ENCODE results near the gene RNF187. TPM values are rescaled to one million over a fixed set of nuclear protein-coding genes. Genes with fewer than 3 reads are reported as not detected.

RNF187 gene
- polyA plus RNA-seq, 1 donor (not counting 4 experiments of a cell fraction or from before 2014, with no cell fraction given), result 65.8 TPM

DNA sequence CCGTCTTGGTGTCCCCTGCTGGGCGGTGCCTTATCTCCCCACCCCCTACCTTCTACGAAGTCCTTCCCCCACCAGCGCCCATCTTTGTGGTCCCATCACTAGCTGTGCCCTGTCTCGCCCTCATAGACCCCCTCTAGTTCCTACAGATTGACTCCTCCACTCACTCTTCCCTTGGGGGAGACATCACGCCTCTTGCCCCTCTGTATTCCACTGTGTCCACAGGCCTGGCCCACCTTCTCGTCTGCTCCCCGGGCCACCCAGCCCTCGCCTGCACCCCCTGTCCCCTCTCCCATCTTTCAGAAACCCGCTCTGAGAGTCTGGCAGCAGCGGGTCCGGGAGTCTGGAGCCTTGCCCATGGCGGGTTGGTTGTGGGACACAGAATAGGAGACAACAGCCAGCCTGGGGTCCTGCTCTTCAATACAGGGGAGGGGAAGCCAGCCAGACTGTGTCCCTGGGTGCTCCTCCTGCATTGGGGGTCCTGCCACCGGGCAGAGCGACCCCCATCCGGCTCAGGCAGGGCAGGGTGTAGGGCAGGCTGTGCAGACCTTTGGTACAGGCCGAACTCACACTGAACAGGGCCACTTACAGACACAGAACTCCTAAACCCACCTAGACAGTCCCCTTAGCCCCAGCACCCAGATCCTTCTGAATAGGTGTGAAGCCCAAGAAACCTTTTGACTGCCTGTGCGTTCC, 1.1 kb downstream of the RNF187 start:
- peak overlapping the region; percentile 12 for H2AFZ ChIP-seq (ENCODE audit: control insufficient read depth, low read length)
- H3K36me3 ChIP-seq (ENCODE audit: control insufficient read depth in 2 of 2, extremely low read depth in 1 of 2, insufficient read depth in 2 of 2, low read length in 2 of 2), result peaks cover 15 to 28% of the 10 kb centered on the region in 2 experiments
- H3K4me1 ChIP-seq (ENCODE audit: control insufficient read depth, extremely low read depth, insufficient read depth, low read length), result peaks cover 13% of the 10 kb centered on the region
- FAIRE-seq, result no peak
- peak overlapping the region; percentile 72 to 95 (median 85) for H3K4me3 ChIP-seq (ENCODE audit: control insufficient read depth in 2 of 3, extremely low read depth in 1 of 3, insufficient read depth in 2 of 3, low read depth in 1 of 3, low read length in 3 of 3)
- H3K9me1 ChIP-seq (ENCODE audit: control insufficient read depth, extremely low read depth, insufficient read depth, low read length), result no peaks in the 10 kb centered on the region
- no peak overlapping the region for H3K27ac ChIP-seq (ENCODE audit: control insufficient read depth, insufficient read depth, low read length)
- peak overlapping the region; percentile 94 for H3K9ac ChIP-seq (ENCODE audit: control insufficient read depth, extremely low read depth, insufficient read depth, low read length)
- no peak for DNase-seq (ENCODE audit: low read depth, low spot score)
- H3K79me2 ChIP-seq (ENCODE audit: control insufficient read depth, insufficient read depth, low read length), result peaks cover 25% of the 10 kb centered on the region
- no peaks in the 10 kb centered on the region for H4K20me1 ChIP-seq (ENCODE audit: control insufficient read depth, extremely low read depth, insufficient read depth, low read length)
- dilution Hi-C loops (cut with MboI; ENCODE audit: extremely low pct_ligation_motif_present, low sequenced_read_pairs), result no loop called here
- H3K27me3 ChIP-seq (ENCODE audit: control insufficient read depth, extremely low read depth, insufficient read depth, low read length), result no peaks in the 10 kb centered on the region
- H3K9me3 ChIP-seq (ENCODE audit: control insufficient read depth, low read depth, low read length), result no peaks in the 10 kb centered on the region
- H3K4me2 ChIP-seq (ENCODE audit: control insufficient read depth, extremely low read depth, insufficient read depth, low read depth, low read length), result peak overlapping the region; percentile 82
- TF ChIP-seq, protein P1, sequence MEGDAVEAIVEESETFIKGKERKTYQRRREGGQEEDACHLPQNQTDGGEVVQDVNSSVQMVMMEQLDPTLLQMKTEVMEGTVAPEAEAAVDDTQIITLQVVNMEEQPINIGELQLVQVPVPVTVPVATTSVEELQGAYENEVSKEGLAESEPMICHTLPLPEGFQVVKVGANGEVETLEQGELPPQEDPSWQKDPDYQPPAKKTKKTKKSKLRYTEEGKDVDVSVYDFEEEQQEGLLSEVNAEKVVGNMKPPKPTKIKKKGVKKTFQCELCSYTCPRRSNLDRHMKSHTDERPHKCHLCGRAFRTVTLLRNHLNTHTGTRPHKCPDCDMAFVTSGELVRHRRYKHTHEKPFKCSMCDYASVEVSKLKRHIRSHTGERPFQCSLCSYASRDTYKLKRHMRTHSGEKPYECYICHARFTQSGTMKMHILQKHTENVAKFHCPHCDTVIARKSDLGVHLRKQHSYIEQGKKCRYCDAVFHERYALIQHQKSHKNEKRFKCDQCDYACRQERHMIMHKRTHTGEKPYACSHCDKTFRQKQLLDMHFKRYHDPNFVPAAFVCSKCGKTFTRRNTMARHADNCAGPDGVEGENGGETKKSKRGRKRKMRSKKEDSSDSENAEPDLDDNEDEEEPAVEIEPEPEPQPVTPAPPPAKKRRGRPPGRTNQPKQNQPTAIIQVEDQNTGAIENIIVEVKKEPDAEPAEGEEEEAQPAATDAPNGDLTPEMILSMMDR (optimal IDR thresholded peaks at IDR 0.05 in 1 of 3, IDR thresholded peaks at IDR 0.05 in 1 of 3, conservative IDR thresholded peaks at IDR 0.05 in 1 of 3; ENCODE audit: extremely low read depth in 1 of 3, insufficient read depth in 2 of 3, low read length in 3 of 3), result no peak
- no peak for TF ChIP-seq EZH2 (IDR thresholded peaks at IDR 0.05; ENCODE audit: low read length)

DNA sequence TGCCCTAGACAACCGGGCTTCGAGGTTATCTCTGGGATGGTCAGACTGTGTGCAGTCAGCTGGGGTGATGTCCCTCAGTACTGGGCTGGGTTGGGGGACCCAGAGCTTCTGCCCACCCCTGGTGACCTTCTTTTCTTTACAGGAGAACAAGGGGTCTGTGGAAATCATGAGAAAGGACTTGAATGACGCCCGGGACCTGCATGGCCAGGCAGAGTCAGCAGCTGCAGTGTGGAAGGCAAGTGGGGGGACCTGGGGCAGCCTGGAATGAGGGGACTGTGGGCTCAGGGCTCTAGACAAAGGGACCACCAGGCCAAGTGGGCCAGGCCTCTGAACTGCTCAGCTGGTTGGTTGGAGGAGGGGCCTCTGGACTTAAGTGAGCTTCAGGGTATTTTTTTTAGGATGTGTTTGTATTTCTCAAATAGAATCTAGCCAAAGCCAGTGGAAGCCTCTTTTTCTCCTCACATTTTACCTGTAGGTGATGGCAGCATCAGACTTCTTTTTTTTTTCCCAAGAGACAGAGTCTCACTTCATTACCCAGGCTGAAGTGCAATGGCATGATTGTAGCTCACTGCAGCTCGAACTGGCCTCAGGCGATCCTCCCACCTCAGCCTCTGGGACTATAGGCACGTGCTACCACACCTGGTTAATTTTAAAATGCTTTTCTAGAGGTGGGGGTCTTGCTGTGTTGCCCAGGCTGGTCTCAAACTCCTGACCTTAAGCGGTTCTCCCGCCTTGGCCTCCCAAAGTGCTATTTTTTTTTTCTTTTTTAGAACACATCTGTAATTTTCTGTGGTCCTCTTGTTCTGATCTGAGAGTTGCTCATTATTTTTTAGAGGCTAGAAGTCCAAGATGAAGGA, 1.9 kb downstream of the RNF187 start:
- no peaks in the 10 kb centered on the region for H4K20me1 ChIP-seq (ENCODE audit: control insufficient read depth, extremely low read depth, insufficient read depth, low read length)
- no peak for DNase-seq (ENCODE audit: low read depth, low spot score)
- no peak for TF ChIP-seq EZH2 (IDR thresholded peaks at IDR 0.05; ENCODE audit: low read length)
- no peak overlapping the region for H3K9ac ChIP-seq (ENCODE audit: control insufficient read depth, extremely low read depth, insufficient read depth, low read length)
- H3K4me1 ChIP-seq (ENCODE audit: control insufficient read depth, extremely low read depth, insufficient read depth, low read length), result peaks cover 13% of the 10 kb centered on the region
- H3K36me3 ChIP-seq (ENCODE audit: control insufficient read depth in 2 of 2, extremely low read depth in 1 of 2, insufficient read depth in 2 of 2, low read length in 2 of 2), result peaks cover 20 to 36% of the 10 kb centered on the region in 2 experiments
- H3K4me2 ChIP-seq (ENCODE audit: control insufficient read depth, extremely low read depth, insufficient read depth, low read depth, low read length), result peak overlapping the region; percentile 82
- peak overlapping the region; percentile 16 to 95 (median 72) for H3K4me3 ChIP-seq (ENCODE audit: control insufficient read depth in 2 of 3, extremely low read depth in 1 of 3, insufficient read depth in 2 of 3, low read depth in 1 of 3, low read length in 3 of 3)
- no peak overlapping the region for H2AFZ ChIP-seq (ENCODE audit: control insufficient read depth, low read length)
- H3K9me3 ChIP-seq (ENCODE audit: control insufficient read depth, low read depth, low read length), result no peaks in the 10 kb centered on the region
- FAIRE-seq, result no peak
- H3K27me3 ChIP-seq (ENCODE audit: control insufficient read depth, extremely low read depth, insufficient read depth, low read length), result no peaks in the 10 kb centered on the region
- dilution Hi-C loops (cut with MboI; ENCODE audit: extremely low pct_ligation_motif_present, low sequenced_read_pairs), result no loop called here
- peaks cover 25% of the 10 kb centered on the region for H3K79me2 ChIP-seq (ENCODE audit: control insufficient read depth, insufficient read depth, low read length)
- no peaks in the 10 kb centered on the region for H3K9me1 ChIP-seq (ENCODE audit: control insufficient read depth, extremely low read depth, insufficient read depth, low read length)
- no peak overlapping the region for H3K27ac ChIP-seq (ENCODE audit: control insufficient read depth, insufficient read depth, low read length)
